GM23338 (cell line): ENCODE measurements around the gene ARHGEF16. TPM values are rescaled to one million over a fixed set of nuclear protein-coding genes. Genes with fewer than 3 reads are reported as not detected.

Experiments used
- ATAC-seq: fragments of 200-7000 bp; cut with Tn5 transposase; 3 replicates; pipeline ENCODE4 v1.9.1; 2020
- DNase-seq: peaks from one replicate; pipeline ENCODE4 v3.0.0-alpha.2; 2015; ENCODE audit warnings: low spot score
- H2AFZ ChIP-seq: fragments of 200-600 bp; sonication (generic); 2 replicates; pipeline ENCODE4 v1.8.0; 2016; ENCODE audit warnings: antibody characterized with exemption, mild to moderate bottlenecking, moderate library complexity
- H3F3A ChIP-seq: fragments of 200-600 bp; sonication (generic); replicated peaks from 2 replicates; pipeline ENCODE4 v1.8.0; 2017; ENCODE audit warnings: antibody characterized with exemption, mixed run types, low read depth
- H3K27ac ChIP-seq: fragments of 200-600 bp; sonication (generic); 2 replicates; pipeline ENCODE4 v1.6.1; 2016; ENCODE audit warnings: low read depth
- H3K27me3 ChIP-seq: fragments of 200-600 bp; sonication (generic); 2 replicates; pipeline ENCODE4 v1.8.0; 2016; ENCODE audit warnings: mild to moderate bottlenecking, mixed run types, moderate library complexity; ENCODE audit not compliant: insufficient read depth
- H3K36me3 ChIP-seq: fragments of 200-600 bp; sonication (generic); 2 replicates; pipeline ENCODE4 v1.8.0; 2016; ENCODE audit warnings: mild to moderate bottlenecking; ENCODE audit not compliant: insufficient read depth
- H3K4me1 ChIP-seq: fragments of 200-600 bp; sonication (generic); 2 replicates; pipeline ENCODE4 v1.8.0; 2016; ENCODE audit warnings: mild to moderate bottlenecking, moderate library complexity; ENCODE audit not compliant: insufficient read depth
- H3K4me2 ChIP-seq: fragments of 200-600 bp; sonication (generic); 2 replicates; pipeline ENCODE4 v1.7.1; 2017; ENCODE audit warnings: mixed run types
- H3K4me3 ChIP-seq: fragments of 200-600 bp; sonication (generic); 2 replicates; pipeline ENCODE4 v1.6.1; 2016; ENCODE audit warnings: mixed run types
- H3K79me2 ChIP-seq: fragments of 200-600 bp; sonication (generic); replicated peaks from 2 replicates; pipeline ENCODE4 v1.8.0; 2017; ENCODE audit warnings: mild to moderate bottlenecking; ENCODE audit not compliant: insufficient read depth
- H3K9me2 ChIP-seq: fragments of 200-600 bp; sonication (generic); 2 replicates; pipeline ENCODE4 v1.8.0; 2017; ENCODE audit not compliant: insufficient read depth
- H4K20me1 ChIP-seq: fragments of 200-600 bp; sonication (generic); replicated peaks from 2 replicates; pipeline ENCODE4 v1.8.0; 2017; ENCODE audit warnings: mild to moderate bottlenecking; ENCODE audit not compliant: insufficient read depth
- H3K27ac Mint-ChIP-seq: 2 replicates; pipeline ENCODE4 v1.8.0; 2020; ENCODE audit warnings: inconsistent platforms, mild to moderate bottlenecking, moderate library complexity, mixed read lengths
- H3K27me3 Mint-ChIP-seq: 3 replicates; pipeline ENCODE4 v1.8.0; 2022; ENCODE audit warnings: low read depth, mild to moderate bottlenecking, moderate library complexity, mixed read lengths, inconsistent platforms; ENCODE audit not compliant: insufficient read depth, poor library complexity
- H3K36me3 Mint-ChIP-seq: 3 replicates; pipeline ENCODE4 v1.8.0; 2021; ENCODE audit warnings: low read depth, mild to moderate bottlenecking, inconsistent platforms, moderate library complexity, mixed read lengths
- H3K4me1 Mint-ChIP-seq: 3 replicates; pipeline ENCODE4 v1.8.0; 2020; ENCODE audit warnings: mild to moderate bottlenecking, inconsistent platforms, mixed read lengths
- H3K4me3 Mint-ChIP-seq: 3 replicates; pipeline ENCODE4 v1.8.0; 2021; ENCODE audit warnings: moderate library complexity, mild to moderate bottlenecking, inconsistent platforms, mixed read lengths
- H3K9me3 Mint-ChIP-seq: 3 replicates; pipeline ENCODE4 v1.8.0; 2020; ENCODE audit warnings: moderate library complexity, mild to moderate bottlenecking, inconsistent platforms, mixed read lengths
- CREB1 ChIP-seq: fragments of 250-450 bp; sonication (Bioruptor Pico); IDR thresholded peaks from 2 replicates; pipeline ENCODE4 v1.5.0; 2020; ENCODE audit warnings: low read depth, mild to moderate bottlenecking, moderate library complexity
- CTCF ChIP-seq, 2 experiments: fragments of 200-600 bp in 1 of 2; sonication (generic) in 1 of 2; conservative IDR thresholded peaks; 2 replicates each; pipeline versions ENCODE4 v1.5.1 to v1.6.1; 2016 to 2017; ENCODE audit warnings: antibody characterized with exemption in 2 of 2, low read depth in 2 of 2, mild to moderate bottlenecking in 2 of 2, moderate library complexity in 1 of 2
- ETS1 ChIP-seq: IDR thresholded peaks from 2 replicates; pipeline ENCODE4 v1.6.1; 2016; ENCODE audit warnings: antibody characterized with exemption
- EZH2phosphoT487 ChIP-seq: fragments of 200-600 bp; sonication (generic); IDR thresholded peaks from one replicate; pipeline ENCODE4 v1.8.1; 2018; ENCODE audit warnings: antibody characterized with exemption; ENCODE audit not compliant: unreplicated experiment
- JUNB ChIP-seq: IDR thresholded peaks from one replicate; pipeline ENCODE4 v1.6.1; 2016; ENCODE audit warnings: antibody characterized with exemption; ENCODE audit not compliant: unreplicated experiment
- NANOG ChIP-seq: IDR thresholded peaks from 2 replicates; pipeline ENCODE4 v1.6.1; 2016; ENCODE audit warnings: antibody characterized with exemption, borderline replicate concordance
- POLR2AphosphoS5 ChIP-seq: IDR thresholded peaks from 2 replicates; pipeline ENCODE4 v1.6.1; 2016; ENCODE audit warnings: antibody characterized with exemption, low read depth
- REST ChIP-seq: IDR thresholded peaks from one replicate; pipeline ENCODE4 v1.6.1; 2018; ENCODE audit warnings: antibody characterized with exemption; ENCODE audit not compliant: unreplicated experiment
- STAT1 ChIP-seq: IDR thresholded peaks from one replicate; pipeline ENCODE4 v1.6.1; 2016; ENCODE audit warnings: antibody characterized with exemption; ENCODE audit not compliant: unreplicated experiment
- ZNF114 ChIP-seq: fragments of 250-450 bp; sonication (Bioruptor Pico); IDR thresholded peaks from 2 replicates; pipeline ENCODE4 v1.5.0; 2020; ENCODE audit warnings: mild to moderate bottlenecking, moderate library complexity
- ZNF331 ChIP-seq: fragments of 250-450 bp; sonication (Bioruptor Pico); IDR thresholded peaks from 2 replicates; pipeline ENCODE4 v1.5.0; 2020; ENCODE audit warnings: low read depth, mild to moderate bottlenecking, moderate library complexity
- polyA plus RNA-seq: library from polyadenylated mRNA; unstranded; fragments of >200 nt; fragmentation: Nextera tagmentation; extraction: Ambion mirVana; gene quantifications from 2 replicates; pipeline ENCODE4 v1.2.1, GENCODE V29; 2016
- total RNA-seq: library from RNA; depleted of rRNA; stranded (reverse); fragments of >200 nt; shearing (Covaris generic); gene quantifications from 2 replicates; pipeline ENCODE4 v1.2.3, GENCODE V29; 2014

ARHGEF16 gene
- total and polyA plus RNA-seq, 2 experiments from 2014 or later: 12.2 to 29.3 TPM

GRCh38 chr1:3473381-3473844 is 18.9 kb downstream of the ARHGEF16 start:
- Histone ChIP-seq H3K4me2 (no peak overlapping the region), H3K27me3 (no peaks in the 10 kb centered on the region), H4K20me1 (no peaks in the 10 kb centered on the region), H3F3A (no peaks in the 10 kb centered on the region), H3K36me3 (no peaks in the 10 kb centered on the region), H3K4me1 (peaks cover 7% of the 10 kb centered on the region; the same call in 1 of the 2 replicates), H2AFZ (no peak overlapping the region), H3K79me2 (no peaks in the 10 kb centered on the region), H3K27ac (no peak overlapping the region), H3K9me2 (no peaks in the 10 kb centered on the region), H3K4me3 (no peak overlapping the region)
- Mint-ChIP-seq H3K4me1 (peaks cover 16% of the 10 kb centered on the region), H3K27me3 (peaks cover 3% of the 10 kb centered on the region), H3K36me3 (peaks cover 14% of the 10 kb centered on the region), H3K9me3 (no peaks in the 10 kb centered on the region), H3K4me3 (no peak overlapping the region; the same call in 2 of the 3 replicates), H3K27ac (no peak overlapping the region)
- TF ChIP-seq REST: no peak
- TF ChIP-seq ZNF114: no peak
- TF ChIP-seq ETS1: no peak
- TF ChIP-seq CTCF (conservative IDR thresholded peaks at IDR 0.05; ENCODE audit: low read depth in 2 of 2): no peak
- TF ChIP-seq JUNB: no peak
- no peak for TF ChIP-seq ZNF331 (CRISPR knock-in tag)
- no peak for TF ChIP-seq EZH2phosphoT487
- no peak for DNase-seq
- ATAC-seq: no peak

- H3K27ac Mint-ChIP-seq: peak overlapping the region; percentile 36; the same call in 1 of the 2 replicates
- no peaks in the 10 kb centered on the region for H3K27me3 ChIP-seq
- H3K4me3 ChIP-seq: no peak overlapping the region
- H3K4me2 ChIP-seq: no peak overlapping the region
- H3K9me3 Mint-ChIP-seq: no peaks in the 10 kb centered on the region
- H3K36me3 Mint-ChIP-seq: peaks cover 14% of the 10 kb centered on the region
- peaks cover 2% of the 10 kb centered on the region for H3K27me3 Mint-ChIP-seq
- H3K79me2 ChIP-seq: no peaks in the 10 kb centered on the region
- no peak overlapping the region for H3K27ac ChIP-seq
- H2AFZ ChIP-seq: no peak overlapping the region
- DNase-seq: no peak
- H3K9me2 ChIP-seq: no peaks in the 10 kb centered on the region
- no peaks in the 10 kb centered on the region for H4K20me1 ChIP-seq
- no peaks in the 10 kb centered on the region for H3F3A ChIP-seq
- ATAC-seq: no peak
- no peak overlapping the region for H3K4me3 Mint-ChIP-seq
- peaks cover 7% of the 10 kb centered on the region; the same call in 1 of the 2 replicates for H3K4me1 ChIP-seq
- peaks cover 16% of the 10 kb centered on the region for H3K4me1 Mint-ChIP-seq
- no peaks in the 10 kb centered on the region for H3K36me3 ChIP-seq
- no peak for TF ChIP-seq JUNB
- no peak for TF ChIP-seq CTCF (conservative IDR thresholded peaks at IDR 0.05; ENCODE audit: low read depth in 2 of 2)
- no peak for TF ChIP-seq REST
- TF ChIP-seq CREB1 (CRISPR knock-in tag): no peak
- TF ChIP-seq NANOG: no peak
- no peak for TF ChIP-seq POLR2AphosphoS5
- no peak for TF ChIP-seq STAT1
Measured at GRCh38 chr1:3474016-3474415, 19.6 kb downstream of the ARHGEF16 start.
